AG04450 (cell line): Measurements from ENCODE around the gene EIF5AL1. TPM values are rescaled to one million over a fixed set of nuclear protein-coding genes. Genes with fewer than 3 reads are reported as not detected.
"Not testable (repeated sequence)": the region's sequence is repeated elsewhere in the genome, so short reads cannot be mapped to it uniquely, and the experiment has no call there.

ENCODE experiments used
- CTCF ChIA-PET: fragments of 300-600, 350-600 bp; formaldehyde crosslinking; extraction: SDS; loops from one replicate; lab custom pipeline; 2022; ENCODE audit warnings: antibody characterized with exemption, inconsistent platforms; lab: Charles Lee
- POLR2A ChIA-PET: fragments of 350-600 bp; formaldehyde crosslinking; extraction: SDS; loops from one replicate; lab custom pipeline; 2021; ENCODE audit warnings: antibody characterized with exemption, inconsistent platforms; lab: Yijun Ruan, JAX
- DNase-seq: peaks from one replicate; pipeline ENCODE4 v3.0.0-alpha.2; 2011; ENCODE audit warnings: low read depth, low spot score
- H3K27ac ChIP-seq: one replicate; pipeline ENCODE4 v1.5.1; 2012; ENCODE audit warnings: low read depth, low read length, control low read depth
- H3K27me3 ChIP-seq: one replicate; pipeline ENCODE4 v1.6.0; 2012; ENCODE audit warnings: low read length; ENCODE audit not compliant: control insufficient read depth, insufficient read depth
- H3K4me3 ChIP-seq: 2 replicates; pipeline ENCODE4 v1.5.1; 2011; ENCODE audit warnings: mild to moderate bottlenecking, low read depth, low read length, control low read depth
- H3K9me3 ChIP-seq: 2 replicates; pipeline ENCODE4 v1.5.1; 2012; ENCODE audit warnings: low read length; ENCODE audit not compliant: control insufficient read depth, insufficient read depth
- polyA plus RNA-seq: library from polyadenylated mRNA; depleted of rRNA; stranded (reverse); fragments of >200 nt; gene quantifications from 2 replicates; pipeline ENCODE4 v1.2.3, GENCODE V29; 2011

Gene EIF5AL1
- polyA plus RNA-seq, 1 experiment: 1.1 TPM

- DNase-seq, POLR2A ChIA-PET: not testable (repeated sequence)
Measured at GRCh38 chr10:79516532-79517205, 4.3 kb downstream of the EIF5AL1 start.

DNA sequence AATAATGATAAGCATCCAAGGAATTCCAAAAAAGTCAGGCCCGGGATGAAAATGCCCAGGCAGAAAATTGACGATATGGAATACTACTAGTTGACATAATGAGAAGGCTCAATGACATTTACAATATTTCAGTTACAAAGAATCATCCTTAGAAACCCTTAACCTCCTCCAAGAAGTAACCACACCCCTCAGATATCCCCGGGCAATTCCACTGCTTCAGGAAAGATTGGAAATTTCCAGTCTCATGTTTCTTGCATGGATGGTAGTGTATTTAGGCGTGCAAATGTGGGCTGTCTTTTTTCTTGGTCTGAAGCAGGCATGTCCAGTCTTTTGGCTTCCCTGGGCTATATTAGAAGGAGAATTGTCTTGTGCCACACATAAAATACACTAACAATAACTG, 5.2 kb downstream of the EIF5AL1 start:
- CTCF ChIA-PET, H3K27ac ChIP-seq, DNase-seq, H3K9me3 ChIP-seq, H3K4me3 ChIP-seq, POLR2A ChIA-PET, H3K27me3 ChIP-seq: not testable (repeated sequence)

More at GRCh38 chr10:79516532-79517205, 4.3 kb downstream of the EIF5AL1 start:
- H3K9me3 ChIP-seq, H3K4me3 ChIP-seq, H3K27ac ChIP-seq, H3K27me3 ChIP-seq: not testable (repeated sequence)
- CTCF ChIA-PET: interaction anchor here (0.8 kb wide), 1 partner anchor 142 kb away, joined by 4 read pairs; no protein-coding TSS in a partner anchor

GRCh38 chr10:79521751-79522150, 9.4 kb downstream of the EIF5AL1 start:
- CTCF ChIA-PET, H3K27me3 ChIP-seq, H3K27ac ChIP-seq, H3K9me3 ChIP-seq, DNase-seq, H3K4me3 ChIP-seq, POLR2A ChIA-PET: not testable (repeated sequence)

- H3K4me3 ChIP-seq, DNase-seq, POLR2A ChIA-PET, H3K27ac ChIP-seq, H3K9me3 ChIP-seq, H3K27me3 ChIP-seq, CTCF ChIA-PET: not testable (repeated sequence)
Measured at GRCh38 chr10:79522464-79522863, 10.1 kb downstream of the EIF5AL1 start.

DNA sequence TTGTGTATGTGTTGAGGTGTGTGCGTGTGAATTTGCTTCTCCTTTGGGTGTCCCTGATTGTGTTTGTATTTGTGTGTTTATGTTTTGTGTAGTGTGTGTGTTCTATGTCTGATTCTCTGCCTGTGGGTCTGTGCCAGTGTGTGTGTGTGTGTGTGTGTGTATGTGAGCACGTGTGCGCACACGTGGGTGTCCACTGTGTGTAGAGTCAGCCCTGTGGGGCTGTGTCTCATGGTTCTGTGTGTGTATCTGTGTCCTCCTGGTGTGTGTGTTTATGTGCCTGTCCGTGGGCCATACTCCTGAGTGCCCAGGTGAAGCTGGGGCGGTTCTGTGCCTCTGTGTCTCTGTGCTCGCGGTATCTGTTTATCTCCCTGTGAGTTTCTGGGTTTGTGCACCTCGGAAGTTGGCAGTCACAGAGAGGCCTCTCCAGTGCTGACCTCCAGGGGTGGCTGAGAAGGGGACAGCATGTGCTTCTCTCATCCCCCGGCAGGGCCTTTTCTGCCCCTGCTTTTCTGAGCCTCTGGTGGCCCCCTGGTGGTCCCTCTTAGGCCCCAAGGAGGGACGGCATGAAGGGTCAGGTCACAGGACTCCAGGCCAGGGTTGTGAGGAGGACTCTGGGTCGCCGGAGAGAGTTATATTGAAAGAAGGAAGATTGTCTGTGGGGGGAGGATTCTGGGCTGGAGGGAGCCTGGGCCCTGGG, 11.0 kb downstream of the EIF5AL1 start:
- H3K27ac ChIP-seq, CTCF ChIA-PET, H3K4me3 ChIP-seq, H3K9me3 ChIP-seq, H3K27me3 ChIP-seq, POLR2A ChIA-PET, DNase-seq: not testable (repeated sequence)

- DNase-seq, H3K27ac ChIP-seq, H3K4me3 ChIP-seq, CTCF ChIA-PET, H3K27me3 ChIP-seq, H3K9me3 ChIP-seq: not testable (repeated sequence)
- POLR2A ChIA-PET: interaction anchor here (0.6 kb wide), 1 partner anchor 618 kb away, joined by 4 read pairs; no protein-coding TSS in a partner anchor
Measured at GRCh38 chr10:79525049-79525710, 12.8 kb downstream of the EIF5AL1 start.

DNA sequence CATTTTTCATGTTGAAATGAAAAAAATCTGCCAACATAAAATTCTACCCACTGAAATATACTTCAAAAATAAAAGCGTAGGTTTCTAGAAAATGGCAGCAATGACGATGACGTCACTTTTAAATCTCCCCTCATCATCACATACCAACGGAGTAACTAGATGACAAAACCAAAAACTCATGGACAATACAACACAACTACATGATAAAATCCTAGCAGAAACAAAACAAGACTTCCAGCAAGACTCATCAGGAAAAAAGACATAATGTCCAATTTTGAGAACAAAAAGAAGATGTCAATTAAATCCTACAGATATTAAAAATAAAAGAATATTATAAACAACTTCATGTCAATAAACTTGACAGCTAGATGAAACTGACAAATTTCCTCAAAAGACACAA, 15.9 kb downstream of the EIF5AL1 start:
- H3K27ac ChIP-seq, H3K9me3 ChIP-seq, H3K4me3 ChIP-seq, POLR2A ChIA-PET, DNase-seq, CTCF ChIA-PET, H3K27me3 ChIP-seq: not testable (repeated sequence)

- POLR2A ChIA-PET, CTCF ChIA-PET: not testable (repeated sequence)
Measured at GRCh38 chr10:79533142-79533902, 21.0 kb downstream of the EIF5AL1 start.

DNA sequence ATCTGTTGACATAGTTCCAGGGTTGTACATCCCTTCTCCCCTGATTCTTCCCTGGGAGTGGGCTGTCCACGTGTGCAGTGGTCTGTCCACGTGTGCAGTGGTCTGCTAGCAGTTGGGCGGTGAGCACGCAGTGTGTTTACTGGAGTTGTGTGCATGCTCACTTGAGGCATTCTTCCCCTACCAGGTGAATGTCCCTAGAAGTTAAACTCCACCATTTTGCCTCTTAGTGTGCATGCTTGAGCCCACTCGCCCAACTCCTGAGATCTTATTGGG, 21.5 kb downstream of the EIF5AL1 start:
- H3K27ac ChIP-seq, DNase-seq, CTCF ChIA-PET, H3K27me3 ChIP-seq, POLR2A ChIA-PET, H3K4me3 ChIP-seq, H3K9me3 ChIP-seq: not testable (repeated sequence)

More at GRCh38 chr10:79533142-79533902, 21.0 kb downstream of the EIF5AL1 start:
- not testable (repeated sequence) for DNase-seq, H3K9me3 ChIP-seq, H3K27me3 ChIP-seq, H3K27ac ChIP-seq, H3K4me3 ChIP-seq

GRCh38 chr10:79538311-79538710, 26.0 kb downstream of the EIF5AL1 start:
- DNase-seq, POLR2A ChIA-PET, H3K9me3 ChIP-seq, H3K4me3 ChIP-seq, H3K27me3 ChIP-seq, H3K27ac ChIP-seq: not testable (repeated sequence)
- CTCF ChIA-PET: interaction anchor here (0.6 to 2.6 kb wide), 6 partner anchors 9 to 723 kb away, joined by 3 to 19 read pairs (median 6); partner anchors contain the start of gene SFTPA1

GRCh38 chr10:79540930-79541329, 28.6 kb downstream of the EIF5AL1 start:
- H3K27me3 ChIP-seq, H3K9me3 ChIP-seq, POLR2A ChIA-PET, DNase-seq, H3K27ac ChIP-seq, H3K4me3 ChIP-seq: not testable (repeated sequence)
- CTCF ChIA-PET: interaction anchor here (1.5 kb wide), 1 partner anchor 518 kb away, joined by 3 read pairs; no protein-coding TSS in a partner anchor
